EL (cell line): ENCODE data around the gene RANBP3.

Experiments
- DNase-seq: peaks from one replicate; pipeline ENCODE4 v3.0.0-alpha.2; 2016

RANBP3 gene

DNA sequence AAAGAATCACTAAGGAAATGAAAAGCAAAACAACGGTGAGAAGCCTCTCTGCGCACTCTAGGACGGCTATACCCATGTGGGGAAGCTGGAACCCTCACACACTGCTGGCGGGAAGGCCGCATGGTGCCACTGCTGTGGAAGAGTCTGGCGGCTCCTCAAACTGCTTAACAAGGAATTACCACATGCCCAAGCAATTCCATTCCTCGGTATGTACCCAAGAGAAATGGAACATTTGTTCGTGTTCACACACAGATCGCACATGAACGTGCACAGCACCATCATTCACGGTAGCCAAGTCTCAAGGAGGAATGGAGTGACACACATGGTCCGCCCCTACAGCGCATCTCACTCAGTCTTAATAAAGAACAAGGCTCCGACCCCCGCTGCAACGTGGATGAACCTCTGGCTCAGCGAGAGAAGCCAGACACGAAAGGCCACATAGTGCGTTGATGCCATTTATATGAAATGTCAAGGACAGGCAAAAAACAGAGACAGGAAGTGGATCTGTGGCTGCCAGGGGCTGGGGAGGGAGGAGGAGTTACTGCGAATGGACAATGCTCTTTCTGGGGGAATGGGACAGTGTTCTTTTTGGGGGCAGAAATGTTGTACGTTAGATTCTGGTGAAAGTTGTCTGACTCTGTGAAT lies 56.3 kb downstream of the RANBP3 start:
- no peak for DNase-seq

- no peak for DNase-seq
Measured at GRCh38 chr19:5918463-5919079, 59.4 kb downstream of the RANBP3 start.

- DNase-seq, result no peak
Measured at GRCh38 chr19:5917431-5918107, 60.4 kb downstream of the RANBP3 start.

GRCh38 chr19:5916181-5916708 lies 61.7 kb downstream of the RANBP3 start:
- DNase-seq, result no peak

DNA sequence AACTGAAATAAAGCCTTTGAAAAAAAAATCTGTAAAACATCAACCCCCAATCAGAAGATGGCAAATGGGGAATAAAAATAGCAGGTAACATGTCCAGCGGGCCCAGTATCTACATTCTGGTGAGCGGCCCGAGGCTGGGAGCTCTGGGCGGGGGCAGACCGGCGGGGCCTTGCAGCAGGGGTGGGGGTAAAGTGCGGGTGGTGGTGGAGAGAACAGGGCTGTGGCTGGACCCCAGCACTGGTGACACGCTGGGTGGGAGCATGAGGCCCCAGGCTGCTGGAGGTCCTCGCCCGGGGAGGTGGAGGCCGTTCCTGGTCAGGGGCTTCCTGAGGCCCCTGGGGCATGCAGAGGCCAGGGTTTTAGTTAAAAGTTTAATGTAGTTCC lies 62.2 kb downstream of the RANBP3 start:
- DNase-seq, result no peak

DNA sequence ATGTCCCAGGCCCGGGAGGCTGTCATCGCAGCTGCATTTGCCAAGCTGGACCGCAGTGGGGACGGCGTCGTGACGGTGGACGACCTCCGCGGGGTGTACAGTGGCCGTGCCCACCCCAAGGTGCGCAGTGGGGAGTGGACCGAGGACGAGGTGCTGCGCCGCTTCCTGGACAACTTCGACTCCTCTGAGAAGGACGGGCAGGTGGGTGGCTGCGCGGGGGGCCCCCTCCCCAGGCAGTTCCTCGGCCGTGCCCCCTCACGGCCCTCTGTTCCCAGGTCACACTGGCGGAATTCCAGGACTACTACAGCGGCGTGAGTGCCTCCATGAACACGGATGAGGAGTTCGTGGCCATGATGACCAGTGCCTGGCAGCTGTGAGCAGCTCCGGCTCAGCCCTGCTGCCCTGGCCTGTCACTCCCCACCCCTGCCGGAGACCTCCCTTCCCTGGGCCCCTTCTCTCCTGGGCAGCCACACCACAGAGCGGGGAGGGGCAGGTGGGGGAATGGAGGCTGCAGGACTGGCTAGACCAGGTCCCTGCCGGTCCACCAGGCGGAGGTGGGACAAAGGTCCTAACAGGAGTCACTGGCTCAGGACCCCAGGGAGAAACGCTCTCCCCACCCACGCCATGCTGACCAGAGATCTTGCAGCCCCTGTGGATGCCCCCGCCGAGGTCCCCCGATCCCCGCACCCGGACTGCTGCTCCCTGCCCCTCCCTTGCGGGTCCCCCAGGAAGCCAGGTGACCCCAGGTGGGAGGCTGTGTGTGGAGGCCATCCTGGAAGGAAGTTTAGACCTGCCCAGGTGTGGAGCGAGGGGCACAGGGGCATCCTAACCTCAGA lies 62.8 kb downstream of the RANBP3 start:
- no peak for DNase-seq

DNA sequence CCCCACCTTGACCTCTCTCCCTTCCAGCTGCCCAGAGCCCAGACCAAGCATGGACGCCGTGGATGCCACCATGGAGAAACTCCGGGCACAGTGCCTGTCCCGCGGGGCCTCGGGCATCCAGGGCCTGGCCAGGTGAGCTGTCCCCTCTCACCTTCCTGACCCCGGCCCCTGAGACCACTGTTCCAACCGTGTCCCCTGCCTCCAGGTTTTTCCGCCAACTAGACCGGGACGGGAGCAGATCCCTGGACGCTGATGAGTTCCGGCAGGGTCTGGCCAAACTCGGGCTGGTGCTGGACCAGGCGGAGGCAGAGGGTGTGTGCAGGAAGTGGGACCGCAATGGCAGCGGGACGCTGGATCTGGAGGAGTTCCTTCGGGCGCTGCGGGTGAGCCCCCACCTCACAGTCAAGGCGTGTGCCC lies 63.6 kb downstream of the RANBP3 start:
- no peak for DNase-seq

GRCh38 chr19:5913739-5914357 lies 64.1 kb downstream of the RANBP3 start, which contains the start of gene CAPS:
TSS of gene CAPS (plus strand) at chr19:5914254. CDS start at chr19:5914407, 153 bp downstream.
- DNase-seq, result peak; percentile 64

- DNase-seq, result no peak
Measured at GRCh38 chr19:5911366-5911765, 66.6 kb downstream of the RANBP3 start.

- DNase-seq, result no peak
Measured at GRCh38 chr19:5910638-5910907, 67.4 kb downstream of the RANBP3 start.

GRCh38 chr19:5908773-5909442 lies 69.0 kb downstream of the RANBP3 start:
- DNase-seq, result no peak

DNA sequence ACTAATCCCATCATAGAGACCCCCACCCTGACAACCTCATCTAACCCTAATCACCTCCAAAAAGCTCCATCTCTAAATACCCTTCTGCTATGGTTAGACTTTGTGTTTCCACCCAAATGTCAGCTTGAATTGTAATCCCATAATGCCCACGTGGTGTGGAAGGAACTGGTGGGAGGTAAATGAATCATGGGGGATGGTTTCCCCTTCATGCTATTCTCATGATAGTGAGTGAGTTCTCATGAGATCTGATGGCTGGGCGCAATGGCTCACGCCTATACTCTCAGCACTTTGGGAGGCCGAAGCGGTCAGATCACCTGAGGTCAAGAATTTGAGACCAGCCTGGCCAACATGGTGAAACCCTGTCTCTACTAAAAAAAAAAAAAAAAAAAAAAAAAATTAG lies 70.7 kb downstream of the RANBP3 start:
- DNase-seq, result no peak

GRCh38 chr19:5905114-5905778 lies 72.7 kb downstream of the RANBP3 start:
- no peak for DNase-seq

GRCh38 chr19:5904352-5905113 lies 73.4 kb downstream of the RANBP3 start, which contains the start of gene VMAC:
TSS of gene VMAC (plus strand) at chr19:5904872. CDS start at chr19:5904891, 19 bp downstream.
- DNase-seq, result peak; percentile 100

- DNase-seq, result peak; percentile 95
Measured at GRCh38 chr19:5903624-5904351, 74.2 kb downstream of the RANBP3 start, which contains the start of gene NDUFA11. TSS of gene NDUFA11 (minus strand) at chr19:5903790. CDS start at chr19:5903708, 82 bp downstream.

DNA sequence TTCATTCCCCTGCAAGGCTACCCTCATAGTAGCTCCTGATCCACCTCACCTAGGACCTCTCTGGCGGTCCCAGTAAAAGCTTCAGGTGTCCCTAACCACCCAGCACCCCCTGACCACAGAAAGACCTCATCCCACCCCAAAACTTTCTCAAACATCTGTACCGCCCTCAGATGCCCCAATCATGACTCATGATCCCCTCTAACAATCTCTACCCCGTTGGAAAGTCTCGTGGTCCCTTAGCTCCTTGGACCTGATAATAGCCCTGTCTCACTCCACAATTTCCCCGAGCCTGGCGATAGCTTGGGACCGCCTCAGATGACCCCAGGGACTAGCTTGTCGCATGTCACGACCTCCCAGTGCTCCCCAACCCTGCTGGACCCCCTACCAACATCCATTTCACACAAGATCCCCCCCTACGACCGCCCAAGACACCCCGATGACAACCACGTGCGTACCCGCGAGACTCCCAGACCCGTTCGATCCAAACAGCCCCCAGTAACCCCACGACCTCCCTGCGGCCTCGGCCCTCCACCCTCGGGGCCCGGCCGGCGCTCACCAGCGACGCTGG lies 74.8 kb downstream of the RANBP3 start:
- peak; percentile 73 for DNase-seq

DNA sequence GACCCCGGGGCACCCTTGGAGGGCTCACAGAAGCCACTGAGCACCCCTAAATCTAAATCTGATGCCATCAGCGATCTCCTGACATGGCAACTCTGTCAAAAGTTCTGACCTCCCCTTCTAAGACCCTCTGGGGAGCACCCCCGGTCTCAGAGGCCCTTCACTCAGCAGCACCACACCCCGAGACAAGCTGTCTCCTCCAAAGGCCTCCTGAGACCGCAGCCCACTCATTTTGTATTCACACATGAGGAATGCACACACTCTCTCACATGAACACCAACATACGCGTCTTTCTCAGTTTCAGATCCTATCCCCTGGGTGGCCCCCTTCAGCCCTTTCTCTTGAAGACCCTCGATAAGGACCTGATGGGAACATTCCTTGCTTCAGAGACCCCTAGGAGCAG lies 77.0 kb downstream of the RANBP3 start:
- DNase-seq, result no peak

DNA sequence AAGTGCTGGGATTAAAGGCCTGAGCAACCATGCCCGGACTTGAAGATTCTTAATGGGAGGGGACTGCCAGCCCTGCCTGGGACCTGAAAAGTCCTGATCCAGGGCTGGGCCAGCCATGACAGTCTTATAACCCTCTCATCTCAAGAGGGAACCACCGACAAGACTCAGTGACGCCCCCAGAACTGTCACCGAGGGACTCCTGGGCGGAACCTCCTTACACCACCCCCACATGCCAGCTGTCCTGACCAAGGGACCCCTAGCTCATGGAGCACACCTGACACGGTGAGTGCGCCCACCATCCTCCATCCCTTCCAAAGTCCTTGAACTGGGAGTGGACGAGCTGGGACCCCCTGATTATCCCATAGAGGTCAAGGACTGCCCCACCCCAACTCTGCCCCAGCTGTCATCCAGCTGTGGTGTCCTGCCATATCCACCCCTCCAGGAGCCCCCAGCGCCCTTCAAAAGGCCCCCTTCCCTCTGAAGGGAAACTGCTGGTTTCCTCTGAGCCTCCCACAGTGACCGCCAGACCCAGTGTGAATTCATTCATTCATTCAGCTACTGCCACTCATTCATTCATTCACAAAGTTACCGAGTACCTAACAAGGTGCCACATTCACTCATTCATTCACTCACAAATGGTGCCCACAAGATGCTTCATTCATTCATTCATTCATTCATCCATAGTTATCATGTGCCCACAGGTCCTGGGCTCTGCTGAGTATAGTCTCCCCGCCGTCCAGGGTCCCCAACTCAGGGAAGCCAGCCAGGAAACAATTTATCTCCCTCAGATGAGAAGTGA lies 78.0 kb downstream of the RANBP3 start:
- no peak for DNase-seq
